AG09309 (cell line): ENCODE results near the gene KLC4.

Experiments used
- DNase-seq: peaks from one replicate; pipeline ENCODE4 v3.0.0-alpha.2; 2010; ENCODE audit warnings: low read depth
- H3K4me3 ChIP-seq: 2 replicates; pipeline ENCODE4 v1.5.1; 2011; ENCODE audit warnings: mild to moderate bottlenecking, low read depth, low read length, moderate library complexity; ENCODE audit not compliant: control insufficient read depth
- TF ChIP-seq, protein P1 (sequence below): IDR thresholded peaks from 2 replicates; pipeline ENCODE4 v1.5.1; 2011; ENCODE audit warnings: mild to moderate bottlenecking, low read depth, low read length, inconsistent platforms; ENCODE audit not compliant: insufficient read depth, control insufficient read depth; ENCODE audit errors: missing control alignments

KLC4 gene

DNA sequence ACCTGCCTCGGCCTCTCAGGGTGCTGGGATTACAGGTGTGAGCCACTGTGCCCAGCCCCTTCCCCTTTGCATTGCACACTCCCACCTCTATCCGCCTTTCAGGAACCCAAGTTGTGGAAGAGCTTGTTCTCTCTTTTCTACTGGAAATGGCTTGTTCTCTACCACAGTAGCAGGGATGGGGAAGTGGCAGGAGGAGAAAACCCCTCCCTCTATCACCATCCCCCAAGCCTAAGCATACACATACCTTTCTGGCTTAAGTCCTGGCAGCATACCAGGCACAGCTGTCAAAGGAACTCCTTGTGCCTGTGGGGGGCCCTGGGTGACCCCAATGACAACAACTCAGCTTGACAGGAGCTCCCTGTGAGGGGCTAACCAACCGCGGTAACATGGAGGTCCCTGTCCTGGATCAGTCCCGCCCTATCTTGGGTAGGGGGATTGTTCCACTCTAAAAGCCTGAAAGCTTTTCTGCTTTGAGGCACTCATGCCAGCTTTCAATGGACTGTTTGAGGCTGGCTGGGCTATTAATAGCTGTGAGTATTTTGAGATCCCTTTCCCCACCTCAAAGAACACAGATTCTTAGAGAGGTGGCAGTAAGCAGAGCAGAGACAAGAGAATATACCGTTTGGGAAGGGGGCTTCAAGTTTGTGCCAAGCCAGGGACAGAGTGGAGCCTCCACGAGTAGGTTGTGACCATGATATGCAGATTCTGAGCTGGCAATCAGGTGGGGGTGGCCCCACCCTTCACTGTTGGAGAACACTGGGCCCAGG is 43.1 kb upstream of the KLC4 start:
- TF ChIP-seq, protein P1, sequence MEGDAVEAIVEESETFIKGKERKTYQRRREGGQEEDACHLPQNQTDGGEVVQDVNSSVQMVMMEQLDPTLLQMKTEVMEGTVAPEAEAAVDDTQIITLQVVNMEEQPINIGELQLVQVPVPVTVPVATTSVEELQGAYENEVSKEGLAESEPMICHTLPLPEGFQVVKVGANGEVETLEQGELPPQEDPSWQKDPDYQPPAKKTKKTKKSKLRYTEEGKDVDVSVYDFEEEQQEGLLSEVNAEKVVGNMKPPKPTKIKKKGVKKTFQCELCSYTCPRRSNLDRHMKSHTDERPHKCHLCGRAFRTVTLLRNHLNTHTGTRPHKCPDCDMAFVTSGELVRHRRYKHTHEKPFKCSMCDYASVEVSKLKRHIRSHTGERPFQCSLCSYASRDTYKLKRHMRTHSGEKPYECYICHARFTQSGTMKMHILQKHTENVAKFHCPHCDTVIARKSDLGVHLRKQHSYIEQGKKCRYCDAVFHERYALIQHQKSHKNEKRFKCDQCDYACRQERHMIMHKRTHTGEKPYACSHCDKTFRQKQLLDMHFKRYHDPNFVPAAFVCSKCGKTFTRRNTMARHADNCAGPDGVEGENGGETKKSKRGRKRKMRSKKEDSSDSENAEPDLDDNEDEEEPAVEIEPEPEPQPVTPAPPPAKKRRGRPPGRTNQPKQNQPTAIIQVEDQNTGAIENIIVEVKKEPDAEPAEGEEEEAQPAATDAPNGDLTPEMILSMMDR: no peak
- no peak for DNase-seq
- no peak overlapping the region for H3K4me3 ChIP-seq

DNA sequence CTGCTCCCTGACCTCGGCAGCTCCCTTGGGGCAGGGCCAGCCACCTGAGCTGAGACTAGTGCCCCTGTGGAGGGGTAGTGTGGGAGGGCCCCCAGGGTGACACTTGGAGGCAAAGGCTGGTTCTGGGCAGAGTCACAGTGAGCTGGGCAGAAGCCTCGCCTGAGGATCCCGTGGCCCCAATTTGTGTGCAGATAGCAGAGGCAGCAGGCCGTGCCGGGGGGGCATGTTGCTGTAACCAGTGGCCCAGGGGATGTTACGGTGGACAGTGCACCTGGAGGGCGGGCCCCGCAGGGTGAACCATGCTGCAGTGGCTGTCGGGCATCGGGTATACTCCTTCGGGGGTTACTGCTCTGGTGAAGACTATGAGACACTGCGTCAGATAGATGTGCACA is 42.5 kb upstream of the KLC4 start:
- TF ChIP-seq, protein P1: no peak
- no peak overlapping the region for H3K4me3 ChIP-seq
- no peak for DNase-seq

DNA sequence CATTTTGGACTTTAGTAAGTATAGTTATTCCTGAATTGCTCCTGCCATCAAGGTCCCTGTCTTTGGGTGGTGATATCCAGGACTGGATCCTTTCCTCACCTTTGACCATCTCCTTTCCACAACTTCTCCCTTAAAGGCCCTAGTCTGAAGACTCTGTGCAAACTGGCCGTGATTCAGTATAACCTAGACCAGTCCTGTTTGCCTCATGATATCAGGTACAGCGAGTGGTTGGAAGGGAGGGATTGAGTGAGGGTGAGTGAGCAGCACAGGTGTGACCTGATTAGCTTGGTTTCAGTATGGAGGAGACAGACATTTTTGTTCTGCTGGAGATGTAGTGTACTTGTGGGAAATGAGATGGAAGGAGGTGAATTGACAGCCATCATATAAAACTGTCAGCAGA is 40.3 kb upstream of the KLC4 start:
- no peak for DNase-seq
- H3K4me3 ChIP-seq: no peak overlapping the region
- TF ChIP-seq, protein P1: no peak

DNA sequence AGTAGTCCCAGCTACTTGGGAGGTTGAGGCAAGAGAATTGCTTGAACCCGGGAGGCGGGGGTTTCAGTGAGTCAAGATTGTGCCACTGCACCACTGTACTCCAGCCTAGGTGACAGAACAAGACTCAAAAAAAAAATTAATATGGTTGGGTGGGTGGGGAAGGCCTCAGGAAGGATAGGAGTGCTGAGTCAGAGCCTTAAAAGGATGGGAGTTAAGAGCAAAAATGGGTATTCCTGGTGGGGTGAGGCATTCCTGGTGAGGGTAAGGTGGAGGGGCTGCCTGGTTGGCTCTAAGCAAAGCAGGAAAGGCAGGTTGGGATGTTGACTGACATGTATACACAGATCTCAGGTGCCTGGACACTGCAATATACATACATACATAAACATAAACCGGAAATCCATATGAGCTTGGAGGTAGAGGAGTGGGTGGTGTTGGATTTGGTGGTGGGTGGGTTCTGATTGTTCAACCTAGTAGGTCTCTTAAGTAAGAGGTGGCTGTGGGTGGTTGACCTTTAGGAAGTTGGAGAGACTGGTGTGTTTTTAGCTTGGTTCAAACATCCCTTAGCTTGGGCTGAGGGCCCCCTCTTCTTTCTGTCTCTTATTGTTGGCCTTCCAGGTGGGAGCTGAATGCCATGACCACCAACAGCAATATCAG is 39.3 kb upstream of the KLC4 start:
- DNase-seq: no peak
- TF ChIP-seq, protein P1: no peak
- H3K4me3 ChIP-seq: no peak overlapping the region

DNA sequence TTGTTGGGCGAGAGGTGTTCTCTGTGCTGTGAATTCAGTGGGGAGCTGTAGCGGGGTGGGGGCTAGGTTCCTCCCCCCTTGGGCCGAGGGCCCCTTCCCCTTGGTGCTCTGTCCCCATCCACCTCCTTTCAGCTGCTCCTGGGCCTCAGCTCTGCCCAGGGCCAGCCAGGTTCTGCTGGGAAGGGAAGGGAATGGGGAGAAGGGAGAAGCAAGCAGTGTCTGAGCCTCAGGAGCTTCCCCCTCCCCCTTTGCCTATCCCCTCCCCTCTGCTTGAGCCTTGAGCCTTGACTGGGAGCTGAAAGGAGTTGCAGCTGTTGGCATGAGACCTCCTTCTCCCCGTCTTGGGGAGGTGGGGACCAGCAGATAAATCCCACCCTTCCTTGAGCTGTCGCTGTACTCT is 38.6 kb upstream of the KLC4 start:
- TF ChIP-seq, protein P1: no peak
- DNase-seq: no peak
- peak overlapping the region; percentile 83 for H3K4me3 ChIP-seq

DNA sequence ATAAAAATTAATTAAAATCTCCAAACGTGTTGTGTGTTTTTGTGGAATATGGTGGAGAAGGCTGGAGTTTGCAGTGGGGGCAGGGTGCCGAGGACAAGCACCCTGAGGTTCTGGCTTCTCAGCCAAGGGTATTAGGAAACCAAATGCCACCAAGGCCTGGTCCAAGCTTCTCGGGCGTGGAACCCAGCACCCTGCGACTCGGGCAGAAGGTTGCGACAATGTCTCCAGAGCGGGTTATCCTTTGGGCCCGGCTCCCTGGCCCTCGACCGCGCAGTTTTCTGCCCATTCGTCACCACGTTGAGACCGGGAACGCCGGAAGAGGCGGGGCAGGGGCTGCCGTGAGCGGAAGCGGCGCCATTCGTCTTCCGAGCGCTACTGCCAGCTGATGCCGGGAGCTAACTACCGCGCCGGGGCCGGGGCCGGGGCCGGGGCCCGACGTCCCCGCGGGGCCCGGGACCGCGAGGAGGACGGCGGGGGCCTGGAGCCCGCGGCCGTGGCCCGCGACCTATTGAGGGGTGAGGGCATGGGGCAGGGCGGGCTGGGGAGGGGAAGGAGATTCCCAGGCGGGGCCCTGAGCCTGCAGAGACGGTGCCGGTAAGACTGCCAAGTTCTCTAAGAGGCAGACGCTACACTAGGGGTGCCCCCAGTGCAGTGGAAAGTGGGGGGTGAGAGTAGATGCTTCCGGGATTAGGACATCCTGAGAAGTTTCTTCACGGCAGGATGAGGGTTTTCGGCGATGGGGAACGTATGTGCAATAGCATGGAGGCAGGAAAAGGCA is 38.0 kb upstream of the KLC4 start, which contains the start of gene RRP36:
Gene RRP36, plus strand, starts transcription at position 354 of the 778 bp plus-strand sequence. Its CDS starts 32 bp downstream, at position 386.
- H3K4me3 ChIP-seq: peak within 1 kb of the TSS; percentile 83
- DNase-seq: no peak
- TF ChIP-seq, protein P1: no peak
